UCSD-AML1 (cell line): ENCODE data around the gene DOP1B.
"Not testable (repeated sequence)": the region's sequence is repeated elsewhere in the genome, so short reads cannot be mapped to it uniquely, and the experiment has no call there.

ENCODE experiments used
- DNase-seq: peaks from one replicate; lab custom pipeline; 2025; ENCODE audit not compliant: unreplicated experiment; lab: John Stamatoyannopoulos, UW

DOP1B gene

GRCh38 chr21:36134803-36135390, 21.7 kb upstream of the DOP1B start, which contains the start of gene CBR3:
TSS of gene CBR3 (plus strand) at chr21:36135079. CDS start at chr21:36135193, 114 bp downstream.
- no peak for DNase-seq

GRCh38 chr21:36135391-36136102, 21.1 kb upstream of the DOP1B start:
- peak; percentile 45 for DNase-seq

- not testable (repeated sequence) for DNase-seq
These were observed 16.8 kb upstream of the DOP1B start for GRCh38 chr21:36139791-36140190.

- peak; percentile 54 for DNase-seq
These were observed 15.1 kb upstream of the DOP1B start for GRCh38 chr21:36141513-36141925.

- DNase-seq = not testable (repeated sequence)
These were observed 12.4 kb upstream of the DOP1B start for GRCh38 chr21:36144233-36144632.

- no peak for DNase-seq
These were observed 11.4 kb upstream of the DOP1B start for GRCh38 chr21:36145259-36145658.

- no peak for DNase-seq
These were observed 8.7 kb upstream of the DOP1B start for GRCh38 chr21:36147911-36148310.

GRCh38 chr21:36148886-36149285, 7.7 kb upstream of the DOP1B start:
- no peak for DNase-seq

- peak; percentile 58 for DNase-seq
These were observed 6.6 kb upstream of the DOP1B start for GRCh38 chr21:36149788-36150711.

GRCh38 chr21:36155603-36156338, 853 bp upstream of the DOP1B start:
- DNase-seq = no peak

- peak; percentile 100 for DNase-seq
These were observed 247 bp upstream of the DOP1B start for GRCh38 chr21:36156339-36156814.

GRCh38 chr21:36159356-36159921, 2.8 kb downstream of the DOP1B start:
- DNase-seq = no peak

- DNase-seq = no peak
These were observed 4.2 kb downstream of the DOP1B start for GRCh38 chr21:36160850-36161178.

GRCh38 chr21:36162631-36163030, 6.0 kb downstream of the DOP1B start:
- no peak for DNase-seq

GRCh38 chr21:36163750-36164741, 7.4 kb downstream of the DOP1B start:
- DNase-seq = no peak

- DNase-seq = no peak
These were observed 8.7 kb downstream of the DOP1B start for GRCh38 chr21:36165356-36165755.

GRCh38 chr21:36166705-36167104, 10.1 kb downstream of the DOP1B start:
- no peak for DNase-seq

GRCh38 chr21:36167541-36167940, 10.9 kb downstream of the DOP1B start:
- no peak for DNase-seq

- no peak for DNase-seq
These were observed 13.0 kb downstream of the DOP1B start for GRCh38 chr21:36169470-36170128.
